ENCODE data around the gene SRGAP3. TPM values are rescaled to one million over a fixed set of nuclear protein-coding genes. Genes with fewer than 3 reads are reported as not detected.

SRGAP3 gene
- total and polyA plus RNA-seq, 7 experiments from 2014 or later: 1.4 to 6.0 (median 4.6) TPM

GRCh38 chr3:9231006-9231405, 18.4 kb downstream of the SRGAP3 start:
- Mint-ChIP-seq H3K27me3 (peaks cover 0 to 19% (median 0%) of the 10 kb centered on the region in 5 donors), H3K4me3 (no peak overlapping the region), H3K4me1 (peaks cover 0 to 6% (median 0%) of the 10 kb centered on the region in 7 donors), H3K36me3 (peaks cover 0 to 3% (median 2%) of the 10 kb centered on the region in 5 donors), H3K9me3 (peaks cover 0 to 3% (median 0%) of the 10 kb centered on the region in 11 donors), H3K27ac (no peak overlapping the region)
- no peak for ATAC-seq
- Histone ChIP-seq H3K27me3 (ENCODE audit: control insufficient read depth in 2 of 2, insufficient read depth in 2 of 2, low read length in 2 of 2) (no peaks in the 10 kb centered on the region), H3K4me1 (ENCODE audit: control insufficient read depth in 2 of 2, insufficient read depth in 2 of 2, low read length in 2 of 2) (no peaks in the 10 kb centered on the region), H3K9me3 (ENCODE audit: control insufficient read depth in 2 of 3, low read length in 3 of 3) (no peaks in the 10 kb centered on the region), H3K27ac (ENCODE audit: low read depth, low read length) (no peak overlapping the region), H3K36me3 (ENCODE audit: control insufficient read depth in 2 of 3, insufficient read depth in 3 of 3, low read length in 3 of 3) (no peaks in the 10 kb centered on the region), H3K4me3 (ENCODE audit: low read length) (no peak overlapping the region)
- intact Hi-C loops (cut with micrococcal nuclease): no loop called here
- CTCF ChIA-PET: no interaction called here
- POLR2A ChIA-PET: no interaction called here
- no peak for DNase-seq

GRCh38 chr3:9230596-9230995, 18.9 kb downstream of the SRGAP3 start:
- Mint-ChIP-seq H3K9me3 (peaks cover 0 to 2% (median 0%) of the 10 kb centered on the region in 11 donors), H3K27ac (no peak overlapping the region), H3K36me3 (peaks cover 0 to 3% (median 0%) of the 10 kb centered on the region in 5 donors), H3K4me3 (no peak overlapping the region), H3K27me3 (peaks cover 0 to 17% (median 0%) of the 10 kb centered on the region in 5 donors), H3K4me1 (peaks cover 0 to 6% (median 0%) of the 10 kb centered on the region in 7 donors)
- Histone ChIP-seq H3K27ac (ENCODE audit: low read depth, low read length) (no peak overlapping the region), H3K4me3 (ENCODE audit: low read length) (no peak overlapping the region), H3K9me3 (ENCODE audit: control insufficient read depth in 2 of 3, low read length in 3 of 3) (no peaks in the 10 kb centered on the region), H3K4me1 (ENCODE audit: control insufficient read depth in 2 of 2, insufficient read depth in 2 of 2, low read length in 2 of 2) (no peaks in the 10 kb centered on the region), H3K36me3 (ENCODE audit: control insufficient read depth in 2 of 3, insufficient read depth in 3 of 3, low read length in 3 of 3) (no peaks in the 10 kb centered on the region), H3K27me3 (ENCODE audit: control insufficient read depth in 2 of 2, insufficient read depth in 2 of 2, low read length in 2 of 2) (no peaks in the 10 kb centered on the region)
- ChIA-PET CTCF (no interaction called here), POLR2A (no interaction called here)
- no peak for ATAC-seq
- no peak for DNase-seq
- intact Hi-C loops (cut with micrococcal nuclease): no loop called here

- POLR2A ChIA-PET: no interaction called here
- no peak for DNase-seq
- Mint-ChIP-seq H3K4me3 (no peak overlapping the region), H3K4me1 (peaks cover 0 to 11% (median 0%) of the 10 kb centered on the region in 7 donors), H3K36me3 (no peaks in the 10 kb centered on the region), H3K9me3 (peaks cover 0 to 2% (median 0%) of the 10 kb centered on the region in 11 donors), H3K27me3 (peaks cover 0 to 17% (median 0%) of the 10 kb centered on the region in 5 donors), H3K27ac (no peak overlapping the region)
- CTCF ChIA-PET: no interaction called here
- ATAC-seq: no peak
- Histone ChIP-seq H3K9me3 (ENCODE audit: control insufficient read depth in 2 of 3, low read length in 3 of 3) (no peaks in the 10 kb centered on the region), H3K4me3 (ENCODE audit: low read length) (no peak overlapping the region), H3K27me3 (ENCODE audit: control insufficient read depth in 2 of 2, insufficient read depth in 2 of 2, low read length in 2 of 2) (no peaks in the 10 kb centered on the region), H3K4me1 (ENCODE audit: control insufficient read depth in 2 of 2, insufficient read depth in 2 of 2, low read length in 2 of 2) (no peaks in the 10 kb centered on the region), H3K36me3 (ENCODE audit: control insufficient read depth in 2 of 3, insufficient read depth in 3 of 3, low read length in 3 of 3) (no peaks in the 10 kb centered on the region), H3K27ac (ENCODE audit: low read depth, low read length) (no peak overlapping the region)
- intact Hi-C loops (cut with micrococcal nuclease): no loop called here
Measured at GRCh38 chr3:9229879-9230278, 19.6 kb downstream of the SRGAP3 start.

GRCh38 chr3:9229325-9229724, 20.1 kb downstream of the SRGAP3 start:
- H3K9me3 ChIP-seq (ENCODE audit: control insufficient read depth in 2 of 3, low read length in 3 of 3): no peaks in the 10 kb centered on the region
- intact Hi-C loops (cut with micrococcal nuclease): no loop called here
- Mint-ChIP-seq H3K27me3 (peaks cover 0 to 12% (median 0%) of the 10 kb centered on the region in 5 donors), H3K9me3 (peaks cover 0 to 1% (median 0%) of the 10 kb centered on the region in 11 donors), H3K36me3 (peaks cover 0 to 1% (median 0%) of the 10 kb centered on the region in 5 donors), H3K4me1 (peaks cover 0 to 16% (median 0%) of the 10 kb centered on the region in 7 donors), H3K4me3 (no peak overlapping the region), H3K27ac (no peak overlapping the region)
- no peak overlapping the region for H3K4me3 ChIP-seq (ENCODE audit: low read length)
- no peak for DNase-seq
- no peak overlapping the region for H3K27ac ChIP-seq (ENCODE audit: low read depth, low read length)
- ChIA-PET POLR2A (no interaction called here), CTCF (no interaction called here)
- H3K4me1 ChIP-seq (ENCODE audit: control insufficient read depth in 2 of 2, insufficient read depth in 2 of 2, low read length in 2 of 2): no peaks in the 10 kb centered on the region
- no peaks in the 10 kb centered on the region for H3K36me3 ChIP-seq (ENCODE audit: control insufficient read depth in 2 of 3, insufficient read depth in 3 of 3, low read length in 3 of 3)
- H3K27me3 ChIP-seq (ENCODE audit: control insufficient read depth in 2 of 2, insufficient read depth in 2 of 2, low read length in 2 of 2): no peaks in the 10 kb centered on the region
- ATAC-seq: peak; percentile 51

GRCh38 chr3:9226326-9226725, 23.1 kb downstream of the SRGAP3 start:
- H3K27ac ChIP-seq (ENCODE audit: low read depth, low read length): no peak overlapping the region
- no peaks in the 10 kb centered on the region for H3K36me3 ChIP-seq (ENCODE audit: control insufficient read depth in 2 of 3, insufficient read depth in 3 of 3, low read length in 3 of 3)
- no peaks in the 10 kb centered on the region for H3K27me3 Mint-ChIP-seq
- ATAC-seq (no peak), DNase-seq (no peak)
- CTCF ChIA-PET: no interaction called here
- H3K4me3 ChIP-seq (ENCODE audit: low read length): no peak overlapping the region
- intact Hi-C loops (cut with micrococcal nuclease): no loop called here
- H3K36me3 Mint-ChIP-seq: peaks cover 0 to 5% (median 2%) of the 10 kb centered on the region in 5 donors
- H3K4me3 Mint-ChIP-seq: no peak overlapping the region
- no peaks in the 10 kb centered on the region for H3K9me3 ChIP-seq (ENCODE audit: control insufficient read depth in 2 of 3, low read length in 3 of 3)
- H3K27me3 ChIP-seq (ENCODE audit: control insufficient read depth in 2 of 2, insufficient read depth in 2 of 2, low read length in 2 of 2): no peaks in the 10 kb centered on the region
- H3K27ac Mint-ChIP-seq: no peak overlapping the region
- peaks cover 0 to 1% (median 0%) of the 10 kb centered on the region in 11 donors for H3K9me3 Mint-ChIP-seq
- POLR2A ChIA-PET: no interaction called here
- H3K4me1 Mint-ChIP-seq: peaks cover 0 to 40% (median 0%) of the 10 kb centered on the region in 7 donors
- no peaks in the 10 kb centered on the region for H3K4me1 ChIP-seq (ENCODE audit: control insufficient read depth in 2 of 2, insufficient read depth in 2 of 2, low read length in 2 of 2)

GRCh38 chr3:9225268-9225667, 24.2 kb downstream of the SRGAP3 start:
- intact Hi-C loops (cut with micrococcal nuclease): loop anchor here in 1 of 2 donors (2.0 kb wide), 1 partner anchor 78 kb away; no protein-coding TSS in a partner anchor
- H3K27ac ChIP-seq (ENCODE audit: low read depth, low read length): no peak overlapping the region

GRCh38 chr3:9224490-9224889, 25.0 kb downstream of the SRGAP3 start:
- no peak overlapping the region for H3K27ac ChIP-seq (ENCODE audit: low read depth, low read length)
- no peaks in the 10 kb centered on the region for H3K27me3 ChIP-seq (ENCODE audit: control insufficient read depth in 2 of 2, insufficient read depth in 2 of 2, low read length in 2 of 2)
- ChIA-PET POLR2A (no interaction called here), CTCF (interaction anchor here (0.9 kb wide), 1 partner anchor 25 kb away, joined by 3 read pairs; the partner anchor contains the start of gene SRGAP3)
- Mint-ChIP-seq H3K4me3 (peak overlapping the region in 1 of 10 donors; percentile 39), H3K9me3 (peaks cover 0 to 1% (median 0%) of the 10 kb centered on the region in 11 donors), H3K36me3 (peaks cover 0 to 5% (median 2%) of the 10 kb centered on the region in 5 donors), H3K4me1 (peaks cover 0 to 40% (median 0%) of the 10 kb centered on the region in 7 donors), H3K27ac (no peak overlapping the region), H3K27me3 (peaks cover 0 to 3% (median 0%) of the 10 kb centered on the region in 5 donors)
- no peaks in the 10 kb centered on the region for H3K9me3 ChIP-seq (ENCODE audit: control insufficient read depth in 2 of 3, low read length in 3 of 3)
- H3K36me3 ChIP-seq (ENCODE audit: control insufficient read depth in 2 of 3, insufficient read depth in 3 of 3, low read length in 3 of 3): no peaks in the 10 kb centered on the region
- no peak for DNase-seq
- intact Hi-C loops (cut with micrococcal nuclease): loop anchor here in 1 of 2 donors (2.0 kb wide), 1 partner anchor 78 kb away; no protein-coding TSS in a partner anchor
- H3K4me1 ChIP-seq (ENCODE audit: control insufficient read depth in 2 of 2, insufficient read depth in 2 of 2, low read length in 2 of 2): no peaks in the 10 kb centered on the region
- H3K4me3 ChIP-seq (ENCODE audit: low read length): no peak overlapping the region
- peak; percentile 35 for ATAC-seq

More at GRCh38 chr3:9225268-9225667, 24.2 kb downstream of the SRGAP3 start:
- Mint-ChIP-seq H3K4me1 (peaks cover 0 to 40% (median 0%) of the 10 kb centered on the region in 7 donors), H3K4me3 (no peak overlapping the region), H3K36me3 (peaks cover 0 to 5% (median 2%) of the 10 kb centered on the region in 5 donors), H3K27ac (no peak overlapping the region), H3K27me3 (peaks cover 0 to 3% (median 0%) of the 10 kb centered on the region in 5 donors), H3K9me3 (peaks cover 0 to 1% (median 0%) of the 10 kb centered on the region in 11 donors)
- Histone ChIP-seq H3K4me1 (ENCODE audit: control insufficient read depth in 2 of 2, insufficient read depth in 2 of 2, low read length in 2 of 2) (no peaks in the 10 kb centered on the region), H3K36me3 (ENCODE audit: control insufficient read depth in 2 of 3, insufficient read depth in 3 of 3, low read length in 3 of 3) (no peaks in the 10 kb centered on the region), H3K9me3 (ENCODE audit: control insufficient read depth in 2 of 3, low read length in 3 of 3) (no peaks in the 10 kb centered on the region), H3K4me3 (ENCODE audit: low read length) (no peak overlapping the region), H3K27me3 (ENCODE audit: control insufficient read depth in 2 of 2, insufficient read depth in 2 of 2, low read length in 2 of 2) (no peaks in the 10 kb centered on the region)
- ATAC-seq (no peak), DNase-seq (no peak)
- ChIA-PET POLR2A (no interaction called here), CTCF (no interaction called here)
